PC-9 (cell line): ENCODE results near the gene LTO1. TPM values are rescaled to one million over a fixed set of nuclear protein-coding genes. Genes with fewer than 3 reads are reported as not detected.
A peak's percentile ranks its signal among the peaks of the same experiment; 100 is the strongest.

Experiments used
- BruUV-seq: library from RNA; stranded (reverse); fragments of 400-500 nt; replicated peaks from 2 replicates; lab custom pipeline; 2021; lab: Mats Ljungman, UMichigan
- CTCF ChIA-PET: fragments of 300-600 bp; sonication (Branson Sonifier 250); formaldehyde crosslinking; loops from one replicate; lab custom pipeline; 2022; ENCODE audit warnings: antibody characterized with exemption; lab: Charles Lee
- POLR2A ChIA-PET: fragments of 300-600 bp; sonication (Branson Sonifier 250); formaldehyde crosslinking; loops from one replicate; lab custom pipeline; 2022; ENCODE audit warnings: antibody characterized with exemption; ENCODE audit not compliant: unreplicated experiment; lab: Charles Lee
- DNase-seq, 2 experiments: peaks; one replicate each; pipeline versions ENCODE4 v3.0.0 to v3.0.0-alpha.2; 2015 to 2022; ENCODE audit warnings: mixed read lengths in 1 of 2
- H2AFZ ChIP-seq: fragments of 200-600 bp; sonication (generic); 2 replicates; pipeline ENCODE4 v1.8.1; 2017; ENCODE audit warnings: antibody characterized with exemption
- H3F3A ChIP-seq: fragments of 200-600 bp; sonication (generic); 2 replicates; pipeline ENCODE4 v1.8.1; 2017; ENCODE audit warnings: antibody characterized with exemption, mild to moderate bottlenecking, low read depth; ENCODE audit not compliant: insufficient read depth
- H3K27ac ChIP-seq: fragments of 200-600 bp; sonication (generic); 2 replicates; pipeline ENCODE4 v1.6.1; 2016; ENCODE audit warnings: mixed run types
- H3K27me3 ChIP-seq: fragments of 200-600 bp; sonication (generic); 2 replicates; pipeline ENCODE4 v1.6.1; 2016; ENCODE audit warnings: low read depth, mixed run types; ENCODE audit not compliant: insufficient read depth
- H3K36me3 ChIP-seq: fragments of 200-600 bp; sonication (generic); 2 replicates; pipeline ENCODE4 v1.6.1; 2016; ENCODE audit warnings: low read depth, mixed run types
- H3K4me1 ChIP-seq: fragments of 200-600 bp; sonication (generic); replicated peaks from 2 replicates; pipeline ENCODE4 v1.6.1; 2016; ENCODE audit warnings: mixed run types; ENCODE audit not compliant: insufficient read depth
- H3K4me2 ChIP-seq: fragments of 200-600 bp; sonication (generic); 2 replicates; pipeline ENCODE4 v1.6.1; 2017; ENCODE audit warnings: mixed run types
- H3K4me3 ChIP-seq: fragments of 200-600 bp; sonication (generic); 2 replicates; pipeline ENCODE4 v1.6.1; 2016; ENCODE audit warnings: mixed run types
- H3K79me2 ChIP-seq: fragments of 200-600 bp; sonication (generic); 2 replicates; pipeline ENCODE4 v1.6.1; 2017; ENCODE audit warnings: low read depth, mixed run types
- H3K9me2 ChIP-seq: fragments of 200-600 bp; sonication (generic); 2 replicates; pipeline ENCODE4 v1.8.1; 2017; ENCODE audit warnings: mild to moderate bottlenecking; ENCODE audit not compliant: insufficient read depth
- H3K9me3 ChIP-seq: fragments of 200-600 bp; sonication (generic); 2 replicates; pipeline ENCODE4 v1.8.1; 2016; ENCODE audit warnings: low read depth; ENCODE audit not compliant: insufficient read depth
- H4K20me1 ChIP-seq: fragments of 200-600 bp; sonication (generic); 2 replicates; pipeline ENCODE4 v1.8.1; 2017; ENCODE audit not compliant: insufficient read depth
- EZH2 ChIP-seq: fragments of 200-600 bp; sonication (generic); IDR thresholded peaks from 2 replicates; pipeline ENCODE4 v1.8.0; 2017; ENCODE audit warnings: antibody characterized with exemption, low read depth
- intact Hi-C: fragments of 100-400 bp; cut with micrococcal nuclease; formaldehyde crosslinking; loops from one replicate; pipeline ENCODE4 v1.10.0; 2022; ENCODE audit not compliant: unreplicated experiment
- total RNA-seq: library from RNA; stranded (reverse); gene quantifications from 2 replicates; pipeline ENCODE4 v1.2.3, GENCODE V29; 2021
- TF ChIP-seq, protein P1 (sequence below): fragments of 200-600 bp; sonication (generic); conservative IDR thresholded peaks from 2 replicates; pipeline ENCODE4 v1.6.1; 2017; ENCODE audit warnings: mixed run types, antibody characterized with exemption, mild to moderate bottlenecking, moderate library complexity

LTO1 gene
- total RNA-seq, 1 experiment from 2014 or later = 41.1 TPM

GRCh38 chr11:69718912-69719311, 43.8 kb upstream of the LTO1 start:
- no TSS peak for BruUV-seq
- no peaks in the 10 kb centered on the region for H4K20me1 ChIP-seq
- H3K79me2 ChIP-seq = no peaks in the 10 kb centered on the region
- H3F3A ChIP-seq = peaks cover 10% of the 10 kb centered on the region; the same call in 1 of the 2 replicates
- H3K4me1 ChIP-seq = no peaks in the 10 kb centered on the region
- H3K9me2 ChIP-seq = no peaks in the 10 kb centered on the region
- no peak overlapping the region for H3K4me2 ChIP-seq
- no peak overlapping the region for H2AFZ ChIP-seq
- intact Hi-C loops = loop anchor here (1.0 to 2.0 kb wide), 2 partner anchors 82 to 169 kb away; no protein-coding TSS in a partner anchor
- H3K27me3 ChIP-seq = no peaks in the 10 kb centered on the region
- no peak overlapping the region for H3K27ac ChIP-seq
- no peaks in the 10 kb centered on the region for H3K36me3 ChIP-seq
- no peaks in the 10 kb centered on the region for H3K9me3 ChIP-seq
- no peak for TF ChIP-seq EZH2
- TF ChIP-seq, protein P1, sequence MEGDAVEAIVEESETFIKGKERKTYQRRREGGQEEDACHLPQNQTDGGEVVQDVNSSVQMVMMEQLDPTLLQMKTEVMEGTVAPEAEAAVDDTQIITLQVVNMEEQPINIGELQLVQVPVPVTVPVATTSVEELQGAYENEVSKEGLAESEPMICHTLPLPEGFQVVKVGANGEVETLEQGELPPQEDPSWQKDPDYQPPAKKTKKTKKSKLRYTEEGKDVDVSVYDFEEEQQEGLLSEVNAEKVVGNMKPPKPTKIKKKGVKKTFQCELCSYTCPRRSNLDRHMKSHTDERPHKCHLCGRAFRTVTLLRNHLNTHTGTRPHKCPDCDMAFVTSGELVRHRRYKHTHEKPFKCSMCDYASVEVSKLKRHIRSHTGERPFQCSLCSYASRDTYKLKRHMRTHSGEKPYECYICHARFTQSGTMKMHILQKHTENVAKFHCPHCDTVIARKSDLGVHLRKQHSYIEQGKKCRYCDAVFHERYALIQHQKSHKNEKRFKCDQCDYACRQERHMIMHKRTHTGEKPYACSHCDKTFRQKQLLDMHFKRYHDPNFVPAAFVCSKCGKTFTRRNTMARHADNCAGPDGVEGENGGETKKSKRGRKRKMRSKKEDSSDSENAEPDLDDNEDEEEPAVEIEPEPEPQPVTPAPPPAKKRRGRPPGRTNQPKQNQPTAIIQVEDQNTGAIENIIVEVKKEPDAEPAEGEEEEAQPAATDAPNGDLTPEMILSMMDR = no peak
- POLR2A ChIA-PET = no interaction called here
- no peak overlapping the region for H3K4me3 ChIP-seq
- CTCF ChIA-PET = interaction anchor here (1.2 kb wide), 1 partner anchor 182 kb away, joined by 6 read pairs; no protein-coding TSS in a partner anchor
- no peak for DNase-seq

- Histone ChIP-seq H3K27ac (no peak overlapping the region), H3K4me2 (no peak overlapping the region), H3F3A (peaks cover 10% of the 10 kb centered on the region; the same call in 1 of the 2 replicates), H3K27me3 (no peaks in the 10 kb centered on the region), H2AFZ (no peak overlapping the region), H4K20me1 (no peaks in the 10 kb centered on the region), H3K4me1 (no peaks in the 10 kb centered on the region), H3K79me2 (no peaks in the 10 kb centered on the region), H3K9me3 (no peaks in the 10 kb centered on the region), H3K9me2 (no peaks in the 10 kb centered on the region), H3K4me3 (no peak overlapping the region), H3K36me3 (no peaks in the 10 kb centered on the region)
- DNase-seq = peak; percentile 47 to 61
- intact Hi-C loops = loop anchor here (1.0 to 2.0 kb wide), 2 partner anchors 83 to 170 kb away; no protein-coding TSS in a partner anchor
- TF ChIP-seq, protein P1 = peak; percentile 83
- TF ChIP-seq EZH2 = no peak
- BruUV-seq = no TSS peak
- ChIA-PET POLR2A (no interaction called here), CTCF (interaction anchor here (1.2 to 1.3 kb wide), 2 partner anchors 183 to 195 kb away, joined by 5 to 6 read pairs; no protein-coding TSS in a partner anchor)
Observed at GRCh38 chr11:69718147-69718546, 43.0 kb upstream of the LTO1 start.

GRCh38 chr11:69716891-69717747, 42.0 kb upstream of the LTO1 start:
- Histone ChIP-seq H3K36me3 (no peaks in the 10 kb centered on the region), H3K27me3 (no peaks in the 10 kb centered on the region), H3F3A (peaks cover 10% of the 10 kb centered on the region; the same call in 1 of the 2 replicates), H2AFZ (no peak overlapping the region), H3K4me1 (no peaks in the 10 kb centered on the region), H3K79me2 (no peaks in the 10 kb centered on the region), H3K4me2 (no peak overlapping the region), H3K9me3 (no peaks in the 10 kb centered on the region), H3K27ac (no peak overlapping the region), H3K9me2 (no peaks in the 10 kb centered on the region), H3K4me3 (no peak overlapping the region), H4K20me1 (no peaks in the 10 kb centered on the region)
- ChIA-PET POLR2A (interaction anchor here (0.6 kb wide), 1 partner anchor 474 kb away, joined by 4 read pairs; no protein-coding TSS in a partner anchor), CTCF (interaction anchor here (1.3 kb wide), 1 partner anchor 196 kb away, joined by 5 read pairs; no protein-coding TSS in a partner anchor)
- no peak for DNase-seq
- intact Hi-C loops = no loop called here
- no peak for TF ChIP-seq EZH2
- TF ChIP-seq, protein P1 = no peak
- BruUV-seq = no TSS peak
